Bronchial epithelial cell (primary cell): ENCODE data around the gene TEX13B. TPM values are rescaled to one million over a fixed set of nuclear protein-coding genes. Genes with fewer than 3 reads are reported as not detected.

Experiments used
- DNase-seq: peaks from one replicate; pipeline ENCODE4 v3.0.0-alpha.2; 2010; ENCODE audit warnings: low read depth
- FAIRE-seq: peaks from 2 replicates; lab custom pipeline; 2011; peaks lifted over from hg19 to GRCh38; lab: Jason Lieb, UNC
- H3K27me3 ChIP-seq: 2 replicates; pipeline ENCODE4 v1.5.1; 2011; ENCODE audit warnings: low read length; ENCODE audit not compliant: control insufficient read depth, insufficient read depth
- H3K36me3 ChIP-seq: 2 replicates; pipeline ENCODE4 v1.5.1; 2011; ENCODE audit warnings: low read length; ENCODE audit not compliant: control insufficient read depth, insufficient read depth
- H3K4me3 ChIP-seq: 2 replicates; pipeline ENCODE4 v1.5.1; 2011; ENCODE audit warnings: mild to moderate bottlenecking, low read depth, low read length, control low read depth
- CTCF ChIP-seq: IDR thresholded peaks from 2 replicates; pipeline ENCODE4 v1.5.1; 2011; ENCODE audit warnings: mild to moderate bottlenecking, moderate library complexity, low read length, control low read depth, inconsistent platforms; ENCODE audit not compliant: insufficient read depth, severe bottlenecking
- total RNA-seq: library from RNA; depleted of rRNA; stranded (reverse); fragments of >200 nt; gene quantifications from 2 replicates; pipeline ENCODE4 v1.2.1, GENCODE V29; 2014

Gene TEX13B
- total RNA-seq, 1 donor from 2014 or later = not detected

- Histone ChIP-seq H3K27me3 (no peaks in the 10 kb centered on the region), H3K36me3 (peaks cover 2% of the 10 kb centered on the region), H3K4me3 (peak overlapping the region; percentile 68)
- FAIRE-seq (no peak), DNase-seq (no peak)
- no peak for TF ChIP-seq CTCF
These were observed 45.8 kb downstream of the TEX13B start for GRCh38 chrX:107936434-107936730.

- Histone ChIP-seq H3K36me3 (peaks cover 2% of the 10 kb centered on the region), H3K27me3 (no peaks in the 10 kb centered on the region)
These were observed 46.3 kb downstream of the TEX13B start for GRCh38 chrX:107935664-107936433.

GRCh38 chrX:107935200-107935599 lies 47.0 kb downstream of the TEX13B start:
- TF ChIP-seq CTCF = no peak
- H3K4me3 ChIP-seq = peak overlapping the region; percentile 68
- H3K36me3 ChIP-seq = peaks cover 2% of the 10 kb centered on the region
- no peak for FAIRE-seq
- peak; percentile 90 for DNase-seq
- no peaks in the 10 kb centered on the region for H3K27me3 ChIP-seq

More at GRCh38 chrX:107935664-107936433, 46.3 kb downstream of the TEX13B start:
- no peak for TF ChIP-seq CTCF
- peak overlapping the region; percentile 68 for H3K4me3 ChIP-seq
- no peak for FAIRE-seq
- peak; percentile 74 for DNase-seq

- H3K27me3 ChIP-seq = no peaks in the 10 kb centered on the region
- no peaks in the 10 kb centered on the region for H3K36me3 ChIP-seq
- DNase-seq (no peak), FAIRE-seq (no peak)
- TF ChIP-seq CTCF = no peak
- H3K4me3 ChIP-seq = no peak overlapping the region
These were observed 47.9 kb downstream of the TEX13B start for GRCh38 chrX:107934262-107934661.

Other genes starting within 250 kb of the TEX13B start
- 83.5 and 84.7 TPM in 2 replicates for gene TSC22D3, start 206.6 kb downstream of the TEX13B start, total RNA-seq
- not detected in 2 replicates for gene NCBP2L, start 204.6 kb downstream of the TEX13B start, total RNA-seq
- gene MID2, start 156.5 kb downstream of the TEX13B start, total RNA-seq = 21.9 and 28.8 TPM in 2 replicates
- 0.26 TPM in 2 replicates for gene VSIG1, start 62.7 kb upstream of the TEX13B start, total RNA-seq
- 91.9 and 119 TPM in 2 replicates for gene PSMD10, start 109.2 kb upstream of the TEX13B start, total RNA-seq
- 12.4 and 19.5 TPM in 2 replicates for gene ATG4A, start 109.4 kb upstream of the TEX13B start, total RNA-seq